SK-N-MC (cell line): Measurements from ENCODE around the gene RICTOR.
"Not testable (repeated sequence)": the region's sequence is repeated elsewhere in the genome, so short reads cannot be mapped to it uniquely, and the experiment has no call there.

ENCODE experiments used
- DNase-seq: peaks from one replicate; pipeline ENCODE4 v3.0.0-alpha.2; 2011; ENCODE audit warnings: low read depth, low spot score
- H3K27ac ChIP-seq: fragments of 200-600 bp; sonication (generic); 2 replicates; pipeline ENCODE4 v1.5.1; 2016; ENCODE audit warnings: mixed run types
- H3K36me3 ChIP-seq: fragments of 200-600 bp; sonication (generic); 2 replicates; pipeline ENCODE4 v1.6.1; 2017; ENCODE audit warnings: antibody characterized with exemption, low read length, mixed read lengths; ENCODE audit not compliant: insufficient read depth
- H3K4me3 ChIP-seq: fragments of 200-600 bp; sonication (generic); 2 replicates; pipeline ENCODE4 v1.5.1; 2016
- H3K9ac ChIP-seq: fragments of 200-600 bp; sonication (generic); 2 replicates; pipeline ENCODE4 v1.8.0; 2017; ENCODE audit warnings: mixed run types, mixed read lengths; ENCODE audit not compliant: insufficient read length
- H3K9me3 ChIP-seq: fragments of 200-600 bp; sonication (generic); 2 replicates; pipeline ENCODE4 v1.6.1; 2017; ENCODE audit warnings: low read depth, mild to moderate bottlenecking, antibody characterized with exemption, low read length, moderate library complexity, mixed read lengths
- EZH2 ChIP-seq: fragments of 200-600 bp; sonication (generic); IDR thresholded peaks from one replicate; pipeline ENCODE4 v1.6.1; 2017; ENCODE audit warnings: antibody characterized with exemption
- FOXP2 ChIP-seq: optimal IDR thresholded peaks from 2 replicates; pipeline ENCODE3; 2011; ENCODE audit warnings: mild to moderate bottlenecking, moderate library complexity; ENCODE audit not compliant: insufficient read depth; ENCODE audit errors: extremely low read length, control extremely low read depth
- POLR2AphosphoS5 ChIP-seq: IDR thresholded peaks from 2 replicates; pipeline ENCODE4 v1.6.1; 2012; ENCODE audit warnings: mild to moderate bottlenecking, low read depth, low read length, borderline replicate concordance

Gene RICTOR

DNA sequence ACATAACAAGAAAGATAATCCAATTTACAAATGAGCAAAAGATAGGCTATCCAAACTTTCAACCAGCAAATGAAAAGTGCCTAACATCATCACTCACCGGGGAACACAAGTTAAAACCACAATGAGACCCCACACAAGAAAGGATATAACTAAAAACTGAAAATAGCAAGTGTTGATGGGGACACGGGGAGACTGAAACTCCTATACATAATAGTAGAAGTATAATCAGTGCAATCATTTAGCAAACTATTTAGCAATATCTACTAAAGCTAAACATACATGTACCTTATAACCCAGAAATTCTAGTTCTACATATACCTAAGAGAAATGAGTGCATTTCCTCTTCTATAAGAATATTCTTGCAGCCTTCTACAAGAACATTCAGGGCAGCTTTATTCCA is 72.5 kb downstream of the RICTOR start:
- no peak for DNase-seq
- TF ChIP-seq POLR2AphosphoS5: no peak
- TF ChIP-seq FOXP2: no peak
- TF ChIP-seq EZH2: no peak
- Histone ChIP-seq H3K27ac (no peak overlapping the region), H3K9ac (no peak overlapping the region), H3K4me3 (no peak overlapping the region), H3K9me3 (no peaks in the 10 kb centered on the region; the same call in 1 of the 2 replicates), H3K36me3 (peaks cover 18% of the 10 kb centered on the region)

DNA sequence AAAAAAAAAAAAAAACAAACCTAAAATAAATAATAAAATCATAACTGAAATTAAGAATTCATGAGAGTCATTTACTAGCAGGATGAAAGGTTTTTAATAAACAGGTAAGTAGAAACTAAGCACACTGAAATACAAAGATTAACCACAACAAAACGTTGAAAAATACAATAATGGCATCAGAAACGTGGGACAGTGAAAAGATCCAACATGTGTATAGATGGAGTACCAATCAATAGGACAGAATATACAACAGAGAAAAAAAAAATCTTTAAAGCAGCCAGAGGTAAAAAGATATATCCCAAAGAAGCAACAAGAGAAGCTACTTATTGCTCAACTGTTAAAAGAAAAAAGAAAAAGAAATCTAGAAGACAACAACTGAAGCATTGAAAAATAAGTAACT is 75.2 kb downstream of the RICTOR start:
- DNase-seq: no peak
- Histone ChIP-seq H3K27ac (no peak overlapping the region), H3K4me3 (no peak overlapping the region), H3K36me3 (peaks cover 24% of the 10 kb centered on the region), H3K9me3 (no peaks in the 10 kb centered on the region; the same call in 1 of the 2 replicates), H3K9ac (no peak overlapping the region)
- TF ChIP-seq POLR2AphosphoS5 (no peak), EZH2 (no peak), FOXP2 (no peak)

DNA sequence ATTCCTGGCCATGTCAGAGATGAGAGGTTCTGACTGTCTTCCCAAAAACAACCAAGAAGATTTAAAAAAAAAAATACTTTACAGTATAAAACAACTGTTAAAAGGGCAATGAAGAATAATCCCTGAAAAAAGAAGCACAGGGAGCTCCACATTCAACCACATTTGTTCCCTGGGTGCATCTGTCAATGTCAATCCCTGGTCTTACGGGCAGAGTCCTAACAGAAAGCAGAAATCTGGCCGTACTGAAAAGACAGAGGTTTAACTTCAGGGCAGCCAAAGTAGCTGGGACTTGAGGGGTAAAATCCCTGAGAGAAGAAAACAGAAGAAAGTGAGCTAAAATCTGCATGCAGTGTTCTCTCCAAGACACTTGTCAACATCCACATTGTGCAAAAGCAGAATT is 76.6 kb downstream of the RICTOR start:
- H3K36me3 ChIP-seq: peaks cover 24% of the 10 kb centered on the region
- no peaks in the 10 kb centered on the region; the same call in 1 of the 2 replicates for H3K9me3 ChIP-seq
- no peak overlapping the region for H3K9ac ChIP-seq
- H3K27ac ChIP-seq: no peak overlapping the region
- no peak overlapping the region for H3K4me3 ChIP-seq
- no peak for DNase-seq
- TF ChIP-seq POLR2AphosphoS5 (no peak), EZH2 (no peak), FOXP2 (no peak)

DNA sequence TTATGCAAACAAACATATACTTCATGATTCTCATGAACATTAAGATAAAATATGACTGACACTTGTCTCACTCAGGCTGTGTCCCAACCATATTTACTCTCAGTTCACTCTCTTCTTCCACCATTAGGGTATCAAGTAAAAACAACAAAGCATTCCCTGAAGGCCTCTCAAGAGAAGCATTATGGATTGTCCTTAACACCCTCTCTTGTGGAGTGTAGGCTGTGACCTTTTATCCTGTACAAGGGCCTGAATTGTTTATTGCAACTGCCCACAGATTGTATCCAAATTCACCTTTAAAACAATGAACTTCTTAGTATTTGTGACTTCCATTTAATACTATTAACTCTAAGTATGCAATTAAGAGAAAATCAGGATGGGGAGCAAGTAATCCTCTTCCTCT is 78.1 kb downstream of the RICTOR start:
- H3K27ac ChIP-seq: no peak overlapping the region
- H3K9ac ChIP-seq: no peak overlapping the region
- no peaks in the 10 kb centered on the region; the same call in 1 of the 2 replicates for H3K9me3 ChIP-seq
- no peak for DNase-seq
- TF ChIP-seq POLR2AphosphoS5: no peak
- TF ChIP-seq FOXP2: no peak
- no peak for TF ChIP-seq EZH2
- peaks cover 20% of the 10 kb centered on the region for H3K36me3 ChIP-seq
- no peak overlapping the region for H3K4me3 ChIP-seq

DNA sequence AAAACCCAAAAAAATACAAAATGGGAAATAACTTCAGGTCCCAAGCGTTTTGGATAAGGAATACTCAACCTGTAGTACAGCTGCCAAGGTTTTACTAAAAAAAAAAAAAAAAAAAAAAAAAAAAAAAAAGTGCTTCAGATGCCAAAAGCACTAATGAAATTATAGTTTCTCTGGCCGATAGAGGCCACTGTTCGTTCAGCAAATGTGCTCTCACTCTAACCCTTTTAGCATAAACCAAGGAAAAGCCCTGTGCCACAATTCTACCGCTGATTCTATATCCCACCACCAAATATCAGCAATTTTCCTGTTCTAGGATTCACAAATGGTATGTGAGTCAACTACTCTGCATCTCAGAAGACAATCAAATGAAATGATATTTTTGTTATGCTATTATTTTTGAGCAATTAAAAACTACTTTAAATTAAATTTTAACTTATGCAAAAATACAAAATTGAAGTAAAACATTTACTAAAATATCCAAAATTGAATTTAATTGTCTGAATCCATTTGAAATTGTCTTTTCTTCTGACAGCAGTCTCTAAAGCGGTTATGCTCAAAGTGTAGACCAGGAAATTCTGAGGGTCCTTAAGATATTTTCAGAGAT is 79.8 kb downstream of the RICTOR start:
- no peak for TF ChIP-seq FOXP2
- TF ChIP-seq POLR2AphosphoS5: no peak
- TF ChIP-seq EZH2: no peak
- H3K9ac ChIP-seq: no peak overlapping the region
- no peak overlapping the region for H3K4me3 ChIP-seq
- DNase-seq: no peak
- no peaks in the 10 kb centered on the region; the same call in 1 of the 2 replicates for H3K9me3 ChIP-seq
- no peak overlapping the region for H3K27ac ChIP-seq
- H3K36me3 ChIP-seq: peaks cover 25% of the 10 kb centered on the region

DNA sequence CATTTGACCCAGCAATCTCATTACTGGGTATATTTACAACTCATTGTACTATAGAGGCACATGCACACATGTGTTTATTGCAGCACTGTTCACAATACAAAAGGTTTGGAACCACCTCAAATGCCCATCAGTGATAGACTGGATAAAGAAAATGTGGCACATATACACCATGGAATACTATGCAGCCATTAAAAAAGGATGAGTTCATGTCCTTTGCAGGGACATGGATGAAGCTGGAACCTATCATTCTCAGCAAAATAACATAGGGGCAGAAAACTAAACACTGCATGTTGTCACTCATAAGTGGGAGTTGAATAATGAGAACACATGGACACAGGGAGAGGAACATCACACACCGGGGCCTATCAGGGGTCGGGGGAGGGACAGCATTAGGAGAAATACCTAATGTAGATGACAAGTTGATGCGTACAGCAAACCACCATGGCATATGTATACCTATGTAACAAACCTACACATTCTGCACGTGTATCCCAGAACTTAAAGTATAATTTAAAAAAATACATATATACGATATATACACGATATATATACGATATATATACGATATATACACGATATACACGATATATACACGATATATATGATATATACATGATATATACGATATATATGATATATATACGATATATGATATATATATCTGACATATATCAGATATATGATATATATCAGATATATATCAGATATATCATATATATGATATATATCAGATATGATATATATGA is 84.1 kb downstream of the RICTOR start:
- H3K4me3 ChIP-seq, DNase-seq, H3K9me3 ChIP-seq, H3K27ac ChIP-seq, H3K9ac ChIP-seq: not testable (repeated sequence)
- peaks cover 19% of the 10 kb centered on the region for H3K36me3 ChIP-seq

DNA sequence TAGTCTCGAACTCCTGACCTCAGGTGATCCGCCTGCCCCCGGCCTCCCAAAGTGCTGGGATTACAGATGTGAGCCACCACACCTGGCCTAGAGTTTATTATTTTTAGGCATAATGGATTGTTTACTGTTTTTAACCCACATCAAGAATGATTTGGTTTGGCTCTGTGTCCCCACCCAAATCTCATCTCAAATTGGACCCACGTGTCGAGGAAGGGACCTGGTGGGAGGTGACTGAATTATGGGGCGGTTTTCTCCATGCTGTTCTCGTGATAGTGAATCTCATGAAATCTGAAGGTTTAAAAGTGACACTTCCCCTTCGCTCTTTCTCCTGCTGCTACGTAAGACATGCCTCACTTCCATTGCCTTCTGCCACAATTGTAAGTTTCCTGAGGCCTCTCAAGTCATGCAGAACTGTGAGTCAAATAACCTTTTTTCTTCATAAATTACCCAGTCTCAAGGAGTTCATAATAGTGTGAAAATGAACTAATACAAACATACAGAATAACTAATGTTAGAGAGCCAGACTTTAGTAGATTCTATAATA is 88.2 kb downstream of the RICTOR start:
- no peak overlapping the region for H3K9ac ChIP-seq
- peaks cover 22% of the 10 kb centered on the region for H3K36me3 ChIP-seq
- DNase-seq: no peak
- TF ChIP-seq EZH2 (no peak), POLR2AphosphoS5 (no peak), FOXP2 (no peak)
- H3K4me3 ChIP-seq: no peak overlapping the region
- H3K27ac ChIP-seq: no peak overlapping the region
- H3K9me3 ChIP-seq: no peaks in the 10 kb centered on the region

DNA sequence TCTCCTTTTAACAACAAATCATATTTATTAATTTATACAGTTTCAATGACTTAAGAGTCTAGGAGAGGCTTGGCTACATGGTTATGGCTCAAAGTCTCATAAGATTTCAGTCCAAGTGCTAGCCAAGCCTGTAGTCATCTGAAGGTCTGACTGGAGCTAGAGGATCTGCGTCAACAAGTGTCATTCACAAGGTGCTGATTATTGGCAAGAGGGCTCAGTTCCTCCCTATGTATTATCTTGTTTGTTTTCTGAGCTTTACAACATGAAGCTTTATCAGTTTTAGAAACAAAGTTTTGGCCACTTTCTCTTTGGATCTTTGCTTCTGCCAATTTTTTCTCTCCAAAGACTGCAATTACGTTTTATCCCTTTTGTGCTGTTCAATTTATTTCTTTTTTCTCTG is 94.7 kb downstream of the RICTOR start:
- H3K27ac ChIP-seq: no peak overlapping the region
- H3K9me3 ChIP-seq: no peaks in the 10 kb centered on the region
- H3K4me3 ChIP-seq: no peak overlapping the region
- no peak for DNase-seq
- H3K9ac ChIP-seq: no peak overlapping the region
- H3K36me3 ChIP-seq: peaks cover 4% of the 10 kb centered on the region; the same call in 1 of the 2 replicates
- TF ChIP-seq EZH2 (no peak), POLR2AphosphoS5 (no peak), FOXP2 (no peak)
